K562 (cell line): ENCODE measurements around the gene CD84. TPM values are rescaled to one million over a fixed set of nuclear protein-coding genes. Genes with fewer than 3 reads are reported as not detected.

Source experiments
- ATAC-seq: fragments of 200-7000 bp; cut with Tn5 transposase; 3 replicates; pipeline ENCODE4 v1.9.1; 2020; ENCODE audit warnings: moderate library complexity
- BruUV-seq: library from RNA; stranded (reverse); fragments of 400-500 nt; replicated peaks from 2 replicates; lab custom pipeline; 2021; lab: Mats Ljungman, UMichigan
- CTCF ChIA-PET: fragments of 300-600 bp; formaldehyde crosslinking; extraction: SDS; loops from one replicate; lab custom pipeline; 2021; ENCODE audit warnings: low intra/inter-chr PET ratio; lab: Yijun Ruan, JAX
- POLR2A ChIA-PET: fragments of 300-600, 350-650 bp; sonication (Branson Sonifier 250); formaldehyde crosslinking; extraction: SDS; loops from one replicate; lab custom pipeline; 2021; ENCODE audit warnings: antibody characterized with exemption, inconsistent platforms; lab: Yijun Ruan, JAX
- DNase-seq, 4 experiments: peaks; one replicate each; pipeline versions ENCODE4 v3.0.0 to v3.0.0-alpha.2; 2011 to 2018; ENCODE audit warnings: low spot score in 3 of 4, mixed read lengths in 3 of 4; ENCODE audit errors: extremely low read depth in 1 of 4
- FAIRE-seq: peaks from 2 replicates; lab custom pipeline; 2011; peaks lifted over from hg19 to GRCh38; lab: Jason Lieb, UNC
- H2AFZ ChIP-seq: 2 replicates; pipeline ENCODE4 v1.6.0; 2011; ENCODE audit warnings: low read depth, low read length, control low read depth, inconsistent platforms
- H3K27ac ChIP-seq: fragments of 200-600 bp; 3 replicates; pipeline ENCODE4 v1.8.0; 2011; ENCODE audit warnings: low read depth, mild to moderate bottlenecking, control low read depth, inconsistent platforms, low read length, moderate library complexity, mixed read lengths; ENCODE audit errors: extremely low read depth
- H3K27me3 ChIP-seq, 2 experiments: fragments of 300-600 bp in 1 of 2; 2 replicates in 1 of 2; 3 replicates in 1 of 2; pipeline versions ENCODE4 v1.6.0 to v1.8.0; 2011; ENCODE audit warnings: inconsistent platforms in 2 of 2, low read length in 2 of 2, mild to moderate bottlenecking in 1 of 2, mixed read lengths in 1 of 2, moderate library complexity in 1 of 2; ENCODE audit not compliant: control insufficient read depth in 2 of 2, insufficient read depth in 2 of 2
- H3K36me3 ChIP-seq: fragments of 300-600 bp; 3 replicates; pipeline ENCODE4 v1.8.0; 2011; ENCODE audit warnings: mild to moderate bottlenecking, low read length, inconsistent platforms; ENCODE audit not compliant: control insufficient read depth, insufficient read depth
- H3K4me1 ChIP-seq, 2 experiments: fragments of 200-600 bp in 1 of 2; replicated peaks in 1 of 2; 2 replicates in 1 of 2; 3 replicates in 1 of 2; pipeline versions ENCODE4 v1.5.1 to v1.8.0; 2011; ENCODE audit warnings: inconsistent platforms in 2 of 2, low read length in 2 of 2, mild to moderate bottlenecking in 1 of 2, mixed read lengths in 1 of 2, moderate library complexity in 1 of 2; ENCODE audit not compliant: control insufficient read depth in 2 of 2, insufficient read depth in 2 of 2
- H3K4me2 ChIP-seq: 2 replicates; pipeline ENCODE4 v1.6.1; 2011; ENCODE audit warnings: low read length, control low read depth, inconsistent platforms, mixed read lengths; ENCODE audit not compliant: insufficient read depth
- H3K4me3 ChIP-seq: fragments of 200-600 bp; sonication (generic), shearing (Covaris generic); 2 replicates; pipeline ENCODE4 v1.5.1; 2016; ENCODE audit warnings: control low read depth, inconsistent platforms
- H3K79me2 ChIP-seq: fragments of 200-600 bp; 3 replicates; pipeline ENCODE4 v1.8.0; 2011; ENCODE audit warnings: low read length, inconsistent platforms; ENCODE audit not compliant: control insufficient read depth, insufficient read depth
- H3K9ac ChIP-seq, 2 experiments: 2 replicates each; pipeline versions ENCODE4 v1.6.0 to v1.6.1; 2011; ENCODE audit warnings: low read depth in 2 of 2, low read length in 2 of 2, control low read depth in 1 of 2, inconsistent platforms in 1 of 2, mild to moderate bottlenecking in 1 of 2, mixed read lengths in 1 of 2; ENCODE audit not compliant: insufficient read depth in 1 of 2
- H3K9me1 ChIP-seq: one replicate; pipeline ENCODE4 v1.6.0; 2011; ENCODE audit warnings: inconsistent platforms, mild to moderate bottlenecking, low read length, moderate library complexity; ENCODE audit not compliant: control insufficient read depth, insufficient read depth
- H3K9me3 ChIP-seq: replicated peaks from 2 replicates; pipeline ENCODE4 v1.5.1; 2011; ENCODE audit warnings: low read depth, low read length, inconsistent platforms; ENCODE audit not compliant: control insufficient read depth, insufficient read depth
- H4K20me1 ChIP-seq: replicated peaks from 2 replicates; pipeline ENCODE4 v1.6.1; 2011; ENCODE audit warnings: low read length, inconsistent platforms, mixed read lengths; ENCODE audit not compliant: control insufficient read depth, insufficient read depth
- ARID1B ChIP-seq: fragments of 450-650 bp; IDR thresholded peaks from 2 replicates; pipeline ENCODE4 v1.6.1; 2016; ENCODE audit warnings: antibody characterized with exemption, mild to moderate bottlenecking, inconsistent platforms
- MEIS2 ChIP-seq: fragments of 450-650 bp; IDR thresholded peaks from 2 replicates; pipeline ENCODE4 v1.6.1; 2014; ENCODE audit warnings: mild to moderate bottlenecking; ENCODE audit not compliant: partially characterized antibody
- MXI1 ChIP-seq: IDR thresholded peaks from 2 replicates; pipeline ENCODE4 v1.6.1; 2011; ENCODE audit warnings: low read depth, mild to moderate bottlenecking, improper control_type of control experiment, low read length
- NFRKB ChIP-seq: fragments of 450-650 bp; IDR thresholded peaks from 2 replicates; pipeline ENCODE4 v1.6.1; 2016; ENCODE audit warnings: low read depth
- RB1 ChIP-seq: fragments of 450-650 bp; IDR thresholded peaks from 2 replicates; pipeline ENCODE4 v1.6.1; 2017; ENCODE audit warnings: low read depth, mild to moderate bottlenecking
- SAFB ChIP-seq: fragments of 200-400 bp; formaldehyde crosslinking; IDR thresholded peaks from 2 replicates; pipeline ENCODE4 v1.6.1; 2017; ENCODE audit warnings: low read depth, low read length, borderline replicate concordance
- SP1 ChIP-seq: sonication (generic); formaldehyde crosslinking; IDR thresholded peaks from 2 replicates; pipeline ENCODE4 v1.8.1; 2022; ENCODE audit warnings: mild to moderate bottlenecking, missing genetic modification reagents
- SPI1 ChIP-seq: IDR thresholded peaks from 2 replicates; pipeline ENCODE4 v1.6.1; 2011; ENCODE audit warnings: low read depth, low read length, control low read depth, borderline replicate concordance
- TBL1XR1 ChIP-seq, 2 experiments: IDR thresholded peaks; 2 replicates each; pipeline ENCODE4 v1.6.1; 2012; ENCODE audit warnings: improper control_type of control experiment in 2 of 2, low read length in 2 of 2, mild to moderate bottlenecking in 1 of 2
- ZKSCAN3 ChIP-seq: fragments of 250-450 bp; sonication (Bioruptor Pico); IDR thresholded peaks from 2 replicates; pipeline ENCODE4 v1.4.0; 2020
- ZNF253 ChIP-seq: fragments of 250-450 bp; sonication (Bioruptor Pico); conservative IDR thresholded peaks from 2 replicates; pipeline ENCODE4 v1.6.1; 2021; ENCODE audit warnings: mild to moderate bottlenecking
- WGBS: fragments of 100-300 bp; shearing (Covaris generic); methylation state at CpG from one replicate; pipeline ENCODE4 v1.1.6; 2016; ENCODE audit warnings: low coverage, mixed read lengths; ENCODE audit not compliant: insufficient coverage; ENCODE audit errors: missing lambda C conversion rate; 5-methylcytosine and 5-hydroxymethylcytosine counted together
- in situ Hi-C: fragments of 300-500 bp; cut with MboI; formaldehyde crosslinking; loops from 4 replicates; pipeline ENCODE4 v1.15.0; 2018; ENCODE audit warnings: inconsistent platforms, mixed read lengths
- intact Hi-C: fragments of 100-400 bp; cut with micrococcal nuclease; formaldehyde crosslinking; loops from 2 replicates; pipeline ENCODE4 v1.14.2; 2022
- polyA plus RNA-seq, 8 experiments: library from polyadenylated mRNA; depleted of rRNA in 4 of 8; stranded (reverse) in 5 of 8; unstranded in 3 of 8; fragments of >200 nt; fragmentation: Nextera tagmentation in 2 of 8; fragmentation: Illumina TruSeq in 1 of 8; extraction: Ambion mirVana in 2 of 8; extraction: Trizol in 1 of 8; gene quantifications; 2 replicates each; pipeline versions ENCODE4 v1.2.1 to v1.2.3, GENCODE V29; 2011 to 2014; ENCODE audit warnings: inconsistent platforms in 1 of 8, missing spikeins in 1 of 8
- total RNA-seq, 7 experiments: library from RNA; depleted of rRNA in 6 of 7; stranded (reverse); fragments of >200 nt in 6 of 7; fragmentation: Illumina TruSeq in 2 of 7; extraction: Trizol in 2 of 7; gene quantifications; 2 replicates each; pipeline versions ENCODE4 v1.2.1 to v1.2.3, GENCODE V29; 2011 to 2021; ENCODE audit warnings: low replicate concordance in 1 of 7
- TF ChIP-seq, protein P1 (sequence below): fragments of 250-450 bp; sonication (Bioruptor Pico); IDR thresholded peaks from 2 replicates; pipeline ENCODE4 v1.8.0; 2021; ENCODE audit warnings: moderate library complexity, mild to moderate bottlenecking, inconsistent platforms
- TF ChIP-seq, protein P2 (sequence below): fragments of 250-450 bp; sonication (Bioruptor Pico); IDR thresholded peaks from 2 replicates; pipeline ENCODE4 v1.4.0; 2020

Gene CD84
- total and polyA plus RNA-seq, 9 of the 15 experiments (the other 6 are each of a cell fraction or from before 2014, with no cell fraction given): 0.82 to 6.8 (median 2.0) TPM

DNA sequence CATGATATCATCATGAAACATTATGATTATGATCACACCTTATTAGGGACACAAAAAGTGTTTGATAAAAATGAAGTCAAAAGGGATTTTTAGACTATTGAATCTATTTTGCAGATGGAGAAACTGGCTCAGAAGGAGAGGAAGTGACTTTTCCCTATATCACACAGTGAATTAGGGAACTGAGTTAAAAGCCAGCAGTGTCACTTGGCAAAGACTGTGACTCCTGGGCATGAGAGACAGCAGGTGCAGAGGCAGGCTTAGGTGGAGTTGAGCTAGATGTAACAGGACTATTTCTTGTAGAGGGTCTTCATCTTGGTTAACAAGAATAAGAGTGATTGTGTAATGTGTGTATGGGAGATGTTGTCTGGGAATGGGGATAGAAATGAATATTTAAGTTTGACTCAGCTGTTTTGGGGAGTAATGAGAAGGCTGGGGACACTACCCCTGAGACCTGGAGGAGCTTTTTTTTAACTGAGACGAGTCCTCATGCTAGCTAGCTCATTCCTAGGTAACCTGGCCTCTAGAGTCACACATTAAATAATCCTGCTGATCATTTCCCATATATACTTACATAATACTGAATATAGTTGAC is 1.0 kb upstream of the CD84 start:
- no peaks in the 10 kb centered on the region for H4K20me1 ChIP-seq
- no peaks in the 10 kb centered on the region for H3K79me2 ChIP-seq
- no peak overlapping the region for H3K27ac ChIP-seq
- CTCF ChIA-PET: no interaction called here
- H3K4me2 ChIP-seq: no peak overlapping the region
- H3K36me3 ChIP-seq: no peaks in the 10 kb centered on the region
- in situ Hi-C loops (no loop called here), intact Hi-C loops (no loop called here)
- H3K4me3 ChIP-seq: no peak overlapping the region
- 27% methylated on average over 1 of the region's 1 CpG for WGBS
- H3K27me3 ChIP-seq: no peaks in the 10 kb centered on the region
- FAIRE-seq (no peak), DNase-seq (no peak), ATAC-seq (peak; percentile 13; the same call in 1 of the 3 replicates)
- H2AFZ ChIP-seq: peak overlapping the region; percentile 11
- H3K9ac ChIP-seq: no peak overlapping the region; a peak in 1 of 4 replicates
- H3K9me1 ChIP-seq: no peaks in the 10 kb centered on the region
- POLR2A ChIA-PET: interaction anchor here (0.6 kb wide), 1 partner anchor 25 kb away, joined by 3 read pairs; no protein-coding TSS in a partner anchor
- no TSS peak for BruUV-seq
- no peaks in the 10 kb centered on the region for H3K9me3 ChIP-seq
- peaks cover 3 to 64% of the 10 kb centered on the region in 2 experiments; a peak in 4 of 5 replicates for H3K4me1 ChIP-seq
- no peak for TF ChIP-seq MEIS2
- TF ChIP-seq TBL1XR1 (IDR thresholded peaks at IDR 0.05; ENCODE audit: low read length in 2 of 2): no peak
- TF ChIP-seq, protein P1, sequence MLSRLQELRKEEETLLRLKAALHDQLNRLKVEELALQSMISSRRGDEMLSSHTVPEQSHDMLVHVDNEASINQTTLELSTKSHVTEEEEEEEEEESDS (CRISPR knock-in tag): no peak
- TF ChIP-seq ZKSCAN3 (CRISPR knock-in tag): no peak
- TF ChIP-seq MXI1: no peak
- no peak for TF ChIP-seq NFRKB
- no peak for TF ChIP-seq SAFB
- TF ChIP-seq, protein P2, sequence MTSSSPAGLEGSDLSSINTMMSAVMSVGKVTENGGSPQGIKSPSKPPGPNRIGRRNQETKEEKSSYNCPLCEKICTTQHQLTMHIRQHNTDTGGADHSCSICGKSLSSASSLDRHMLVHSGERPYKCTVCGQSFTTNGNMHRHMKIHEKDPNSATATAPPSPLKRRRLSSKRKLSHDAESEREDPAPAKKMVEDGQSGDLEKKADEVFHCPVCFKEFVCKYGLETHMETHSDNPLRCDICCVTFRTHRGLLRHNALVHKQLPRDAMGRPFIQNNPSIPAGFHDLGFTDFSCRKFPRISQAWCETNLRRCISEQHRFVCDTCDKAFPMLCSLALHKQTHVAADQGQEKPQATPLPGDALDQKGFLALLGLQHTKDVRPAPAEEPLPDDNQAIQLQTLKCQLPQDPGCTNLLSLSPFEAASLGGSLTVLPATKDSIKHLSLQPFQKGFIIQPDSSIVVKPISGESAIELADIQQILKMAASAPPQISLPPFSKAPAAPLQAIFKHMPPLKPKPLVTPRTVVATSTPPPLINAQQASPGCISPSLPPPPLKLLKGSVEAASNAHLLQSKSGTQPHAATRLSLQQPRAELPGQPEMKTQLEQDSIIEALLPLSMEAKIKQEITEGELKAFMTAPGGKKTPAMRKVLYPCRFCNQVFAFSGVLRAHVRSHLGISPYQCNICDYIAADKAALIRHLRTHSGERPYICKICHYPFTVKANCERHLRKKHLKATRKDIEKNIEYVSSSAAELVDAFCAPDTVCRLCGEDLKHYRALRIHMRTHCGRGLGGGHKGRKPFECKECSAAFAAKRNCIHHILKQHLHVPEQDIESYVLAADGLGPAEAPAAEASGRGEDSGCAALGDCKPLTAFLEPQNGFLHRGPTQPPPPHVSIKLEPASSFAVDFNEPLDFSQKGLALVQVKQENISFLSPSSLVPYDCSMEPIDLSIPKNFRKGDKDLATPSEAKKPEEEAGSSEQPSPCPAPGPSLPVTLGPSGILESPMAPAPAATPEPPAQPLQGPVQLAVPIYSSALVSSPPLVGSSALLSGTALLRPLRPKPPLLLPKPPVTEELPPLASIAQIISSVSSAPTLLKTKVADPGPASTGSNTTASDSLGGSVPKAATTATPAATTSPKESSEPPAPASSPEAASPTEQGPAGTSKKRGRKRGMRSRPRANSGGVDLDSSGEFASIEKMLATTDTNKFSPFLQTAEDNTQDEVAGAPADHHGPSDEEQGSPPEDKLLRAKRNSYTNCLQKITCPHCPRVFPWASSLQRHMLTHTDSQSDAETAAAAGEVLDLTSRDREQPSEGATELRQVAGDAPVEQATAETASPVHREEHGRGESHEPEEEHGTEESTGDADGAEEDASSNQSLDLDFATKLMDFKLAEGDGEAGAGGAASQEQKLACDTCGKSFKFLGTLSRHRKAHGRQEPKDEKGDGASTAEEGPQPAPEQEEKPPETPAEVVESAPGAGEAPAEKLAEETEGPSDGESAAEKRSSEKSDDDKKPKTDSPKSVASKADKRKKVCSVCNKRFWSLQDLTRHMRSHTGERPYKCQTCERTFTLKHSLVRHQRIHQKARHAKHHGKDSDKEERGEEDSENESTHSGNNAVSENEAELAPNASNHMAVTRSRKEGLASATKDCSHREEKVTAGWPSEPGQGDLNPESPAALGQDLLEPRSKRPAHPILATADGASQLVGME (CRISPR knock-in tag): no peak
- TF ChIP-seq ARID1B: no peak; the same call in 1 of the 2 replicates
- TF ChIP-seq ZNF253: no peak
- no peak for TF ChIP-seq SP1 (CRISPR knock-in tag)
- no peak for TF ChIP-seq RB1
- peak; percentile 74; the same call in 1 of the 2 replicates for TF ChIP-seq SPI1
